HCT116 (cell line): ENCODE measurements around the gene TMEM184A. TPM values are rescaled to one million over a fixed set of nuclear protein-coding genes. Genes with fewer than 3 reads are reported as not detected.

Experiments
- ATAC-seq: fragments of 200-7000 bp; cut with Tn5 transposase; 2 replicates; pipeline ENCODE4 v1.9.1; 2020; ENCODE audit warnings: mild to moderate bottlenecking, moderate library complexity
- BruUV-seq: library from RNA; stranded (reverse); fragments of 400-500 nt; replicated peaks from 2 replicates; lab custom pipeline; 2021; lab: Mats Ljungman, UMichigan
- CTCF ChIA-PET: fragments of 300-600 bp; sonication (Branson Sonifier 250); formaldehyde crosslinking; loops from one replicate; lab custom pipeline; 2021; ENCODE audit warnings: antibody characterized with exemption; lab: Charles Lee
- POLR2A ChIA-PET: fragments of 300-600, 350-600 bp; sonication (Branson Sonifier 250); formaldehyde crosslinking; loops from one replicate; lab custom pipeline; 2021; ENCODE audit warnings: antibody characterized with exemption; lab: Charles Lee
- RAD21 ChIA-PET, 2 experiments: fragments of 300-600 bp; sonication (Branson Sonifier 250); formaldehyde crosslinking; loops; one replicate each; lab custom pipeline; 2023; ENCODE audit warnings: low total read pairs in 2 of 2; ENCODE audit not compliant: uncharacterized antibody in 2 of 2, unreplicated experiment in 2 of 2, low non-redundant PET in 1 of 2; lab: Charles Lee
- DNase-seq: peaks from one replicate; pipeline ENCODE4 v3.0.0-alpha.2; 2010; ENCODE audit warnings: low read depth, low spot score
- H2AFZ ChIP-seq: fragments of 200-600 bp; shearing (Covaris generic), sonication (generic); 2 replicates; pipeline ENCODE4 v1.6.1; 2017; ENCODE audit warnings: low read depth, mixed run types, mixed read lengths, antibody characterized with exemption, low read length; ENCODE audit not compliant: poor library complexity, severe bottlenecking
- H3K27ac ChIP-seq: 2 replicates; pipeline ENCODE4 v1.5.1; 2012; ENCODE audit warnings: low read depth, low read length
- H3K27me3 ChIP-seq: fragments of 200-600 bp; sonication (generic); 2 replicates; pipeline ENCODE4 v1.6.1; 2016; ENCODE audit warnings: mixed run types, low read length, mixed read lengths; ENCODE audit not compliant: insufficient read depth
- H3K36me3 ChIP-seq, 2 experiments: fragments of 200-500 bp in 1 of 2; fragments of 200-600 bp in 1 of 2; sonication (Bioruptor generic) in 1 of 2; sonication (generic) in 1 of 2; 2 replicates each; pipeline versions ENCODE4 v1.5.1 to v1.6.1; 2014 to 2016; ENCODE audit warnings: low read length in 2 of 2, inconsistent platforms in 1 of 2, mixed read lengths in 1 of 2, mixed run types in 1 of 2; ENCODE audit not compliant: insufficient read depth in 2 of 2, control insufficient read depth in 1 of 2
- H3K4me1 ChIP-seq, 2 experiments: fragments of 200-600 bp in 1 of 2; sonication (generic) in 1 of 2; 2 replicates each; pipeline versions ENCODE4 v1.5.1 to v1.6.1; 2012 to 2017; ENCODE audit warnings: low read length in 2 of 2, inconsistent platforms in 1 of 2, mild to moderate bottlenecking in 1 of 2, mixed read lengths in 1 of 2, mixed run types in 1 of 2, moderate library complexity in 1 of 2; ENCODE audit not compliant: insufficient read depth in 2 of 2, control insufficient read depth in 1 of 2
- H3K4me2 ChIP-seq: fragments of 200-600 bp; sonication (generic); 2 replicates; pipeline ENCODE4 v1.6.1; 2017; ENCODE audit warnings: mixed run types, low read length, mixed read lengths
- H3K4me3 ChIP-seq, 2 experiments: fragments of 200-600 bp in 1 of 2; sonication (generic) in 1 of 2; replicated peaks in 1 of 2; 2 replicates each; pipeline ENCODE4 v1.5.1; 2011 to 2016; ENCODE audit warnings: low read length in 2 of 2, control low read depth in 1 of 2, low read depth in 1 of 2, mild to moderate bottlenecking in 1 of 2, mixed read lengths in 1 of 2, mixed run types in 1 of 2
- H3K79me2 ChIP-seq: fragments of 200-600 bp; sonication (generic); 2 replicates; pipeline ENCODE4 v1.6.1; 2017; ENCODE audit warnings: mild to moderate bottlenecking, mixed run types, low read length, moderate library complexity, mixed read lengths; ENCODE audit not compliant: insufficient read depth
- H3K9ac ChIP-seq: fragments of 200-600 bp; sonication (generic); 2 replicates; pipeline ENCODE4 v1.6.1; 2016; ENCODE audit warnings: low read length, mixed read lengths
- H3K9me2 ChIP-seq: fragments of 200-600 bp; sonication (generic), shearing (Covaris generic); 2 replicates; pipeline ENCODE4 v1.6.1; 2017; ENCODE audit warnings: mixed run types, mild to moderate bottlenecking, moderate library complexity; ENCODE audit not compliant: insufficient read depth
- H3K9me3 ChIP-seq, 2 experiments: fragments of 200-500 bp in 1 of 2; fragments of 200-600 bp in 1 of 2; sonication (Bioruptor generic) in 1 of 2; sonication (generic) in 1 of 2; 2 replicates each; pipeline ENCODE4 v1.6.1; 2014 to 2017; ENCODE audit warnings: low read length in 2 of 2, mixed read lengths in 2 of 2, inconsistent platforms in 1 of 2, low read depth in 1 of 2, mild to moderate bottlenecking in 1 of 2, mixed run types in 1 of 2, moderate library complexity in 1 of 2; ENCODE audit not compliant: control insufficient read depth in 1 of 2, insufficient read depth in 1 of 2
- H4K20me1 ChIP-seq: fragments of 200-600 bp; sonication (generic), shearing (Covaris generic); 2 replicates; pipeline ENCODE4 v1.6.1; 2017; ENCODE audit warnings: mixed run types, mild to moderate bottlenecking, moderate library complexity; ENCODE audit not compliant: insufficient read depth
- CBX3 ChIP-seq: IDR thresholded peaks from 2 replicates; pipeline ENCODE4 v1.6.1; 2012; ENCODE audit warnings: low read depth
- CEBPB ChIP-seq: IDR thresholded peaks from 2 replicates; pipeline ENCODE4 v1.6.1; 2012; ENCODE audit warnings: low read depth
- EGR1 ChIP-seq: IDR thresholded peaks from 2 replicates; pipeline ENCODE4 v1.6.1; 2012; ENCODE audit warnings: low read depth
- ELF1 ChIP-seq: IDR thresholded peaks from 2 replicates; pipeline ENCODE4 v1.6.1; 2012; ENCODE audit warnings: low read depth, borderline replicate concordance
- EZH2 ChIP-seq: fragments of 200-600 bp; sonication (generic); IDR thresholded peaks from 2 replicates; pipeline ENCODE4 v1.6.1; 2017; ENCODE audit warnings: antibody characterized with exemption, mixed run types
- FOSL1 ChIP-seq: IDR thresholded peaks from 2 replicates; pipeline ENCODE4 v1.6.1; 2012; ENCODE audit warnings: low read depth
- JUND ChIP-seq: IDR thresholded peaks from 2 replicates; pipeline ENCODE4 v1.6.1; 2012
- POLR2A ChIP-seq: IDR thresholded peaks from 2 replicates; pipeline ENCODE4 v1.7.0; 2011; ENCODE audit warnings: borderline replicate concordance; ENCODE audit not compliant: insufficient read depth, insufficient read length; ENCODE audit errors: extremely low read depth
- RAD21 ChIP-seq: IDR thresholded peaks from 2 replicates; pipeline ENCODE4 v1.6.1; 2012; ENCODE audit warnings: low read depth, mild to moderate bottlenecking
- SIN3A ChIP-seq: IDR thresholded peaks from 2 replicates; pipeline ENCODE4 v1.6.1; 2012; ENCODE audit warnings: low read depth
- SRF ChIP-seq: IDR thresholded peaks from 2 replicates; pipeline ENCODE4 v1.6.1; 2012; ENCODE audit warnings: low read depth
- TCF7L2 ChIP-seq: IDR thresholded peaks from 2 replicates; pipeline ENCODE4 v1.7.0; 2011; ENCODE audit warnings: borderline replicate concordance, inconsistent platforms; ENCODE audit not compliant: insufficient read depth, insufficient read length; ENCODE audit errors: extremely low read depth
- YY1 ChIP-seq: IDR thresholded peaks from 2 replicates; pipeline ENCODE4 v1.6.1; 2011; ENCODE audit warnings: low read length, low read depth, moderate library complexity, mild to moderate bottlenecking; ENCODE audit not compliant: insufficient replicate concordance; ENCODE audit errors: extremely low read depth
- ZFX ChIP-seq: fragments of 450-650 bp; IDR thresholded peaks from 2 replicates; pipeline ENCODE4 v1.6.1; 2017
- ZNF274 ChIP-seq: fragments of 200-500 bp; sonication (Bioruptor generic); IDR thresholded peaks from 2 replicates; pipeline ENCODE4 v1.6.1; 2014; ENCODE audit warnings: mild to moderate bottlenecking, low read depth, low read length, inconsistent platforms
- intact Hi-C: fragments of 100-400 bp; cut with micrococcal nuclease; formaldehyde crosslinking; loops from 2 replicates; pipeline ENCODE4 v1.10.0; 2022
- total RNA-seq: library from RNA; stranded (reverse); gene quantifications from one replicate; pipeline ENCODE4 v1.2.1, GENCODE V29; 2021; ENCODE audit not compliant: unreplicated experiment
- TF ChIP-seq, protein P1 (sequence below): IDR thresholded peaks from 2 replicates; pipeline ENCODE4 v1.6.1; 2012; ENCODE audit warnings: low read depth
- TF ChIP-seq, protein P2 (sequence below): IDR thresholded peaks from 2 replicates; pipeline ENCODE4 v1.6.1; 2012
- TF ChIP-seq, protein P3 (sequence below): IDR thresholded peaks from 2 replicates; pipeline ENCODE4 v1.6.1; 2011; ENCODE audit warnings: mild to moderate bottlenecking, low read length, moderate library complexity; ENCODE audit not compliant: insufficient replicate concordance; ENCODE audit errors: extremely low read depth
- TF ChIP-seq, protein P4 (sequence below), 3 experiments: fragments of 200-600 bp in 1 of 3; sonication (generic) in 1 of 3; IDR thresholded peaks in 2 of 3; conservative IDR thresholded peaks in 1 of 3; 2 replicates each; pipeline ENCODE4 v1.5.1; 2012 to 2017; ENCODE audit warnings: low read depth in 2 of 3, low read length in 2 of 3, antibody characterized with exemption in 1 of 3, borderline replicate concordance in 1 of 3, control low read depth in 1 of 3, mild to moderate bottlenecking in 1 of 3, mixed read lengths in 1 of 3, mixed run types in 1 of 3, moderate library complexity in 1 of 3; ENCODE audit not compliant: insufficient read depth in 1 of 3

The TMEM184A gene
- total RNA-seq, 1 experiment from 2014 or later: 34.8 TPM

DNA sequence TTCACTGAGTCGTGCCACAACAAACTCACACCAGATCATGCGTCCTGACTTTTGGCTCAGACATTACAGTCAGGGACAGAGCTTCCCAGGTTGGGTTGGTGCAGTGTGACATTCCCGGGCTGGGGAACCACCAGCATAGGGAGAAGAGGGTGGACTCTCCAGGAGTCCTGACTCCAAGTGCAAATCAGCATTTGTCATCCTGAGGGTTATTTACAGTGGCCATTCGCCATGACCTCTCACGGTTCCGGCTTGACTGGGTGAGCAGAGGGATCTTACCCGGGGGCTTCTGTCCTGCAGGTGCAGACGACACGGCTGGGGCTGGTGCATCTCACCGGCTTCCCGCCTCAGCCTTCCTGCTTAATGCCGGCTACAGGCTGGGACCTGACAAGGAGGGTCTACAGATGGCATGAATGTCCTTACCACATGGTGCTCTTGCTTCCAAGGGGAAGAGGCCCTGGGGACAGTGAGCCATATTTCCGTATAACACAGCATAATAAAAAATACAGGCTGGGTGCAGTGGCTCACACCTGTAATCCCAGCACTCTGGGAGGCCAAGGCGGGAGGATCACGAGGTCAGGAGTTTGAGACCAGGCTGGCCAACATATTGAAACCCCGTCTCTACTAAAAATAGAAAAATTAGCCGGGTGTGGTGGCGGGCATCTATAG lies 39.3 kb downstream of the TMEM184A start:
- intact Hi-C loops: no loop called here
- ChIA-PET CTCF (no interaction called here), POLR2A (no interaction called here), RAD21 (no interaction called here)
- Histone ChIP-seq H3K9me2 (no peaks in the 10 kb centered on the region), H3K9ac (no peak overlapping the region), H3K4me3 (no peak overlapping the region), H3K79me2 (no peaks in the 10 kb centered on the region), H4K20me1 (no peaks in the 10 kb centered on the region), H3K27ac (no peak overlapping the region), H3K4me2 (0 out of 2 replicates have a peak overlapping the region, but pooled peaks have one; percentile 3), H3K36me3 (no peaks in the 10 kb centered on the region), H3K9me3 (peaks cover 3% of the 10 kb centered on the region in 2 experiments; a peak in 1 of 4 replicates), H2AFZ (no peak overlapping the region), H3K27me3 (no peaks in the 10 kb centered on the region), H3K4me1 (peaks cover 25 to 55% of the 10 kb centered on the region in 2 experiments)
- TF ChIP-seq, protein P1, sequence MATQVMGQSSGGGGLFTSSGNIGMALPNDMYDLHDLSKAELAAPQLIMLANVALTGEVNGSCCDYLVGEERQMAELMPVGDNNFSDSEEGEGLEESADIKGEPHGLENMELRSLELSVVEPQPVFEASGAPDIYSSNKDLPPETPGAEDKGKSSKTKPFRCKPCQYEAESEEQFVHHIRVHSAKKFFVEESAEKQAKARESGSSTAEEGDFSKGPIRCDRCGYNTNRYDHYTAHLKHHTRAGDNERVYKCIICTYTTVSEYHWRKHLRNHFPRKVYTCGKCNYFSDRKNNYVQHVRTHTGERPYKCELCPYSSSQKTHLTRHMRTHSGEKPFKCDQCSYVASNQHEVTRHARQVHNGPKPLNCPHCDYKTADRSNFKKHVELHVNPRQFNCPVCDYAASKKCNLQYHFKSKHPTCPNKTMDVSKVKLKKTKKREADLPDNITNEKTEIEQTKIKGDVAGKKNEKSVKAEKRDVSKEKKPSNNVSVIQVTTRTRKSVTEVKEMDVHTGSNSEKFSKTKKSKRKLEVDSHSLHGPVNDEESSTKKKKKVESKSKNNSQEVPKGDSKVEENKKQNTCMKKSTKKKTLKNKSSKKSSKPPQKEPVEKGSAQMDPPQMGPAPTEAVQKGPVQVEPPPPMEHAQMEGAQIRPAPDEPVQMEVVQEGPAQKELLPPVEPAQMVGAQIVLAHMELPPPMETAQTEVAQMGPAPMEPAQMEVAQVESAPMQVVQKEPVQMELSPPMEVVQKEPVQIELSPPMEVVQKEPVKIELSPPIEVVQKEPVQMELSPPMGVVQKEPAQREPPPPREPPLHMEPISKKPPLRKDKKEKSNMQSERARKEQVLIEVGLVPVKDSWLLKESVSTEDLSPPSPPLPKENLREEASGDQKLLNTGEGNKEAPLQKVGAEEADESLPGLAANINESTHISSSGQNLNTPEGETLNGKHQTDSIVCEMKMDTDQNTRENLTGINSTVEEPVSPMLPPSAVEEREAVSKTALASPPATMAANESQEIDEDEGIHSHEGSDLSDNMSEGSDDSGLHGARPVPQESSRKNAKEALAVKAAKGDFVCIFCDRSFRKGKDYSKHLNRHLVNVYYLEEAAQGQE: no peak
- TF ChIP-seq, protein P2, sequence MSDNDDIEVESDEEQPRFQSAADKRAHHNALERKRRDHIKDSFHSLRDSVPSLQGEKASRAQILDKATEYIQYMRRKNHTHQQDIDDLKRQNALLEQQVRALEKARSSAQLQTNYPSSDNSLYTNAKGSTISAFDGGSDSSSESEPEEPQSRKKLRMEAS: no peak
- TF ChIP-seq SRF (no peak), SIN3A (no peak), POLR2A (no peak), FOSL1 (no peak), ZNF274 (no peak), CEBPB (no peak), ELF1 (no peak), EZH2 (no peak), EGR1 (no peak), ZFX (no peak), CBX3 (no peak), JUND (no peak), TCF7L2 (no peak), RAD21 (no peak), YY1 (no peak)
- TF ChIP-seq, protein P3, sequence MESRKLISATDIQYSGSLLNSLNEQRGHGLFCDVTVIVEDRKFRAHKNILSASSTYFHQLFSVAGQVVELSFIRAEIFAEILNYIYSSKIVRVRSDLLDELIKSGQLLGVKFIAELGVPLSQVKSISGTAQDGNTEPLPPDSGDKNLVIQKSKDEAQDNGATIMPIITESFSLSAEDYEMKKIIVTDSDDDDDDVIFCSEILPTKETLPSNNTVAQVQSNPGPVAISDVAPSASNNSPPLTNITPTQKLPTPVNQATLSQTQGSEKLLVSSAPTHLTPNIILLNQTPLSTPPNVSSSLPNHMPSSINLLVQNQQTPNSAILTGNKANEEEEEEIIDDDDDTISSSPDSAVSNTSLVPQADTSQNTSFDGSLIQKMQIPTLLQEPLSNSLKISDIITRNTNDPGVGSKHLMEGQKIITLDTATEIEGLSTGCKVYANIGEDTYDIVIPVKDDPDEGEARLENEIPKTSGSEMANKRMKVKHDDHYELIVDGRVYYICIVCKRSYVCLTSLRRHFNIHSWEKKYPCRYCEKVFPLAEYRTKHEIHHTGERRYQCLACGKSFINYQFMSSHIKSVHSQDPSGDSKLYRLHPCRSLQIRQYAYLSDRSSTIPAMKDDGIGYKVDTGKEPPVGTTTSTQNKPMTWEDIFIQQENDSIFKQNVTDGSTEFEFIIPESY: no peak
- TF ChIP-seq, protein P4, sequence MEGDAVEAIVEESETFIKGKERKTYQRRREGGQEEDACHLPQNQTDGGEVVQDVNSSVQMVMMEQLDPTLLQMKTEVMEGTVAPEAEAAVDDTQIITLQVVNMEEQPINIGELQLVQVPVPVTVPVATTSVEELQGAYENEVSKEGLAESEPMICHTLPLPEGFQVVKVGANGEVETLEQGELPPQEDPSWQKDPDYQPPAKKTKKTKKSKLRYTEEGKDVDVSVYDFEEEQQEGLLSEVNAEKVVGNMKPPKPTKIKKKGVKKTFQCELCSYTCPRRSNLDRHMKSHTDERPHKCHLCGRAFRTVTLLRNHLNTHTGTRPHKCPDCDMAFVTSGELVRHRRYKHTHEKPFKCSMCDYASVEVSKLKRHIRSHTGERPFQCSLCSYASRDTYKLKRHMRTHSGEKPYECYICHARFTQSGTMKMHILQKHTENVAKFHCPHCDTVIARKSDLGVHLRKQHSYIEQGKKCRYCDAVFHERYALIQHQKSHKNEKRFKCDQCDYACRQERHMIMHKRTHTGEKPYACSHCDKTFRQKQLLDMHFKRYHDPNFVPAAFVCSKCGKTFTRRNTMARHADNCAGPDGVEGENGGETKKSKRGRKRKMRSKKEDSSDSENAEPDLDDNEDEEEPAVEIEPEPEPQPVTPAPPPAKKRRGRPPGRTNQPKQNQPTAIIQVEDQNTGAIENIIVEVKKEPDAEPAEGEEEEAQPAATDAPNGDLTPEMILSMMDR (IDR thresholded peaks at IDR 0.05 in 2 of 3, conservative IDR thresholded peaks at IDR 0.05 in 1 of 3; ENCODE audit: borderline replicate concordance in 1 of 3, insufficient read depth in 1 of 3, low read depth in 2 of 3, low read length in 2 of 3): no peak
- DNase-seq (no peak), ATAC-seq (no peak)
- no TSS peak for BruUV-seq
